ENCODE measurements around the gene KRTAP12-1.
"Not testable (repeated sequence)": the region's sequence is repeated elsewhere in the genome, so short reads cannot be mapped to it uniquely, and the experiment has no call there.

KRTAP12-1 gene

GRCh38 chr21:44686000-44686781 is 4.2 kb upstream of the KRTAP12-1 start:
- TF ChIP-seq CTCF (IDR thresholded peaks at IDR 0.05; ENCODE audit: low read depth, low read length) = no peak
- H3K4me3 ChIP-seq (ENCODE audit: low read depth, low read length) = no peak overlapping the region

GRCh38 chr21:44685050-44685449 is 3.1 kb upstream of the KRTAP12-1 start:
- not testable (repeated sequence) for H3K4me3 ChIP-seq (ENCODE audit: low read depth, low read length)

GRCh38 chr21:44684483-44684882 is 2.5 kb upstream of the KRTAP12-1 start:
- H3K4me3 ChIP-seq (ENCODE audit: low read depth, low read length) = no peak overlapping the region
- TF ChIP-seq CTCF (IDR thresholded peaks at IDR 0.05; ENCODE audit: low read depth, low read length) = no peak

- H3K4me3 ChIP-seq (ENCODE audit: low read depth, low read length) = no peak overlapping the region
- TF ChIP-seq CTCF (IDR thresholded peaks at IDR 0.05; ENCODE audit: low read depth, low read length) = no peak
These were observed 2.1 kb upstream of the KRTAP12-1 start for GRCh38 chr21:44684077-44684476.

GRCh38 chr21:44682580-44683151 is 703 bp upstream of the KRTAP12-1 start:
- H3K4me3 ChIP-seq (ENCODE audit: low read depth, low read length) = no peak overlapping the region
- TF ChIP-seq CTCF (IDR thresholded peaks at IDR 0.05; ENCODE audit: low read depth, low read length) = no peak

- TF ChIP-seq CTCF (IDR thresholded peaks at IDR 0.05; ENCODE audit: low read depth, low read length) = no peak
- H3K4me3 ChIP-seq (ENCODE audit: low read depth, low read length) = no peak overlapping the region
These were observed 811 bp downstream of the KRTAP12-1 start for GRCh38 chr21:44681152-44681551.

- H3K4me3 ChIP-seq (ENCODE audit: low read depth, low read length) = no peak overlapping the region
- no peak for TF ChIP-seq CTCF (IDR thresholded peaks at IDR 0.05; ENCODE audit: low read depth, low read length)
These were observed 4.1 kb downstream of the KRTAP12-1 start for GRCh38 chr21:44677881-44678280.
